ENCODE results near the gene ENOX1.

Gene ENOX1

GRCh38 chr13:43555667-43556066 lies 231.1 kb downstream of the ENOX1 start:
- TF ChIP-seq CTCF (conservative IDR thresholded peaks at IDR 0.05) = no peak

GRCh38 chr13:43551897-43552456 lies 234.8 kb downstream of the ENOX1 start:
- H3K27ac ChIP-seq = peak overlapping the region; percentile 91
- no peak for TF ChIP-seq CTCF (conservative IDR thresholded peaks at IDR 0.05)

More at GRCh38 chr13:43555667-43556066, 231.1 kb downstream of the ENOX1 start:
- peak overlapping the region; percentile 91; the same call in 1 of the 2 replicates for H3K27ac ChIP-seq

- H3K27ac ChIP-seq = peak overlapping the region; percentile 85
- no peak for TF ChIP-seq CTCF (conservative IDR thresholded peaks at IDR 0.05)
Measured at GRCh38 chr13:43546816-43547215, 240.0 kb downstream of the ENOX1 start.

- peak overlapping the region; percentile 85 for H3K27ac ChIP-seq
- TF ChIP-seq CTCF (conservative IDR thresholded peaks at IDR 0.05) = no peak
Measured at GRCh38 chr13:43546251-43546650, 240.5 kb downstream of the ENOX1 start.

- peak overlapping the region; percentile 85 for H3K27ac ChIP-seq
- no peak for TF ChIP-seq CTCF (conservative IDR thresholded peaks at IDR 0.05)
Measured at GRCh38 chr13:43545317-43545874, 241.4 kb downstream of the ENOX1 start.

- TF ChIP-seq CTCF (conservative IDR thresholded peaks at IDR 0.05) = no peak
- peak overlapping the region; percentile 85 for H3K27ac ChIP-seq
Measured at GRCh38 chr13:43544631-43545030, 242.1 kb downstream of the ENOX1 start.

- TF ChIP-seq CTCF (conservative IDR thresholded peaks at IDR 0.05) = no peak
- peak overlapping the region; percentile 85 for H3K27ac ChIP-seq
Measured at GRCh38 chr13:43544011-43544410, 242.8 kb downstream of the ENOX1 start.
